Stimulated activated CD4-positive, alpha-beta T cell treated with anti-CD3 and anti-CD28 coated beads, Interleukin-2, amount 100 ng/mL, for 24 hours (primary cell): ENCODE results near the gene ESPNL.

ENCODE experiments used
- DNase-seq, 2 donors: peaks; one replicate each; pipeline ENCODE4 v3.0.0-alpha.2; 2020

Gene ESPNL

DNA sequence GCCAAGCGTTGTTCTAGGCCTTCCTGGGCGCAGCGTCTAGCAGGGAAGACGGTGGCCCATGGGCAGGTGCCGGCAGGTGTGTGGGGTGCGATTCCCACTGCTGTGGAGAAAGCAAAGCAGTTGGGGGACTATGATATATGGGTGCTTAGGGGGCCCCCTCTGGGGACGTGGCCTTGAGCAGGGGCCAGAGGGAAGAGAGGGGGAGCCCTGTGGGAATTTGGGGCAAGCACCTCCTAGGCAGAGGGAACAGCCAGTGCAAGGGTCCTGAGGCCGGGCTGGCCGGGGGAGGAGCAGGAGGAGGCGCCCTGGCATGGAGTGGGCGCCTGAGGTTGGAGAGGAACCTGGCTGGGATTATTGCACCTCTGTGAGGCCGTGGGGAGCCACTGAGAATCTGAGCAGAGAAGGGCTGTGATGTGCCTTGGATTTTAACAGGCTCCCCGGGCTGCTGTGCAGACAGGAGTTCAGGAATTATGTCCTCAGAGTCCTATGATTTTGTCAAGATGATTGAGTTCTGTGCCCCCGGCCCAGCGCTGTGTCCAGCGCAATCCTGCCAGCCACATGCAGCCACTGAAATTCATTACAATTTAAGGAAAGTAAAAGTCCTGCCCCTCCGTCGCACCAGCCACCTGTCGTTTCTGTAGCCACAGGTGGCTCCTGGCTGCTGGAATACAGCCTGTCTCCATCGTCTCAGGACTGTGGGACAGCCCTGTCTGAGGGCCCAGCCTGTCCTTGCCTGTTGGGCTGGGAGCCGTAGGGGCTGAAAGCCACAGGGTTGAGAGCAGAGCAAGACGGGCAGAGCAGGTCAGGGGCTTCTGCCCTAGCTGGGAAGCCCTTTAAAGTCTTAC, 29.2 kb downstream of the ESPNL start:
- DNase-seq, result no peak

DNA sequence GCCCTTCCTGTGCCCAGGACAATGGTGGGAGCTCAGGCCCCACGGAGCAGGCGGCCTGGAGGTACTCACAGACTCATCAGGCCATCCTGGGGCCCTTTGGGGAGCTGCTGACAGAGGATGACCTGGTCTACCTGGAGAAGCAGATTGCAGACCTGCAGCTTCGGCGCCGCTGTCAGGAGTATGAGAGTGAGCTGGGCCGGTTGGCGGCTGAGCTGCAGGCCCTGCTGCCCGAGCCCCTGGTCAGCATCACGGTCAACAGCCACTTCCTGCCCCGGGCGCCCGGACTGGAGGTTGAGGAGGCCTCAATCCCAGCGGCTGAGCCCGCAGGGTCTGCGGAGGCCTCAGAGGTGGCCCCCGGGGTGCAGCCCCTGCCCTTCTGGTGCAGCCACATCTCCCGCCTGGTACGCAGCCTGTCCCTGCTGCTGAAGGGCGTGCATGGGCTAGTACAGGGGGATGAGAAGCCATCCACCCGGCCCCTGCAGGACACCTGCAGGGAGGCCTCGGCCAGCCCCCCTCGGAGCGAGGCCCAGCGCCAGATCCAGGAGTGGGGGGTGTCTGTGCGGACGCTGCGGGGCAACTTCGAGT, 30.1 kb downstream of the ESPNL start:
- DNase-seq, result no peak

DNA sequence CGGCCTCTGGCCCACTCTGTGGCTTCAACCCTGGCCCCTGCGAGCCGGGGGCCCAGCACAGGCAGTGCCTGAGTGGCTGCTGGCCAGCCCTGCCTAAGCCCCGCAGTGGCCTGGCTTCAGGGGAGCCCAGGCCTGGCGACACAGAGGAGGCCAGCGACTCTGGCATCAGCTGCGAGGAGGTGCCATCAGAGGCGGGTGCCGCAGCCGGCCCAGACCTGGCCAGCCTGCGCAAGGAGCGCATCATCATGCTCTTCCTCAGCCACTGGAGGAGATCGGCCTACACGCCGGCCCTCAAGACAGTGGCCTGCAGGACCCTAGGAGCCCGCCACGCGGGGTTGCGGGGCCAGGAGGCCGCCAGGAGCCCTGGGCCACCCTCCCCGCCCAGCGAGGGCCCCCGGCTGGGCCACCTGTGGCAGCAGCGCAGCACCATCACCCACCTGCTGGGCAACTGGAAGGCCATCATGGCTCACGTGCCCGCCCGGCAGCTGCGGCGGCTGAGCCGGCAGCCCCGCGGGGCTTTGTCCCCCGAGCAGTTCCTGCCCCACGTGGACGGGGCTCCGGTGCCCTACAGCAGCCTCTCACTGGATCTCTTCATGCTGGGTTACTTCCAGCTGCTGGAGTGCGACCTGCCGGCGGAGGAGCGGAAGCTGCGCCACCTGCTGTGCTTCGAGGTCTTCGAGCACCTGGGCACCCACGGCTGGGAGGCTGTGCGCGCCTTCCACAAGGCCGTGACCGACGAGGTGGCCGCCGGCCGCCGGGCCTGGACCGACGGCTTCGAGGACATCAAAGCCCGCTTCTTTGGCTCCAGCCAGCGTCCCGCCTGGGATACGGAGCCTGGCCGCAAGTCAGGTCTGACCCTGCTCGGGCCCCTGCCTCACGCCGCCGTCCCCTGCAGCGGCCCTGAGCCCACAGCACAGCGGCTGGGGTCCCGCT, 30.8 kb downstream of the ESPNL start:
- no peak for DNase-seq

DNA sequence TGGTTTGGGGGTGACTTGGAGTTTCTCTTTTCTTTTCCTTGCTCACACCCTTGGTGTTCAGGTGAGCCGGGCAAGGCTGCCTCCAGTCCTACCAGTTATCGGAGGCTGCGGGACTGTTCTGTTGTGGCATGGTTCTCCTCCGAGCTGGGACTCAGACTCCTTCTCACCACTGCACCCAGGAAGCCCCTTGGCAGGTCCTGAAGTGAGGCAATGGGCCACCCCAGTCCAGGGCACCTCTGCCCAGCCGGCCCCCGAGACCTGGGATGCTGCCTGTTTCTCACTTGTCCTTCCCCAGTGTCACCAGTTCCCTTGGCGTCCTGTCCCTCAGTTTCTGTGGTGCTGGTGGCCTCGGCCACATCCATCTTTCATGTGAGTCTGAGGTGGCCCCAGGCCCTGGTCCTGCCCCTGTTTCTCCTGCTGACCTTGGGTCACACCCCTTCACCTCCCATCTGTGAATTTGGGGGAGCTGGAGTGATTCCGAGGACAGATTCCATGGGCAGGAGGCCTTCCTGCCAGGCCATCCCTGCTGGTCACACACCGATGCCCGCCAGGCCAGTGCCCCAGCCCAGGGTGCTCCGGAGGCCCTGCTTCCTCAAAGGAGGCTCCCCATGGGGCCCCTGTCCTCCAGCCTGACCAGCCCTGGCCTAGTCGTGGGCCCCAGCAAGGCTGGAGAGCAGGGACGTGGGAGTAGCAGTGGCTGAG, 31.8 kb downstream of the ESPNL start:
- no peak for DNase-seq

DNA sequence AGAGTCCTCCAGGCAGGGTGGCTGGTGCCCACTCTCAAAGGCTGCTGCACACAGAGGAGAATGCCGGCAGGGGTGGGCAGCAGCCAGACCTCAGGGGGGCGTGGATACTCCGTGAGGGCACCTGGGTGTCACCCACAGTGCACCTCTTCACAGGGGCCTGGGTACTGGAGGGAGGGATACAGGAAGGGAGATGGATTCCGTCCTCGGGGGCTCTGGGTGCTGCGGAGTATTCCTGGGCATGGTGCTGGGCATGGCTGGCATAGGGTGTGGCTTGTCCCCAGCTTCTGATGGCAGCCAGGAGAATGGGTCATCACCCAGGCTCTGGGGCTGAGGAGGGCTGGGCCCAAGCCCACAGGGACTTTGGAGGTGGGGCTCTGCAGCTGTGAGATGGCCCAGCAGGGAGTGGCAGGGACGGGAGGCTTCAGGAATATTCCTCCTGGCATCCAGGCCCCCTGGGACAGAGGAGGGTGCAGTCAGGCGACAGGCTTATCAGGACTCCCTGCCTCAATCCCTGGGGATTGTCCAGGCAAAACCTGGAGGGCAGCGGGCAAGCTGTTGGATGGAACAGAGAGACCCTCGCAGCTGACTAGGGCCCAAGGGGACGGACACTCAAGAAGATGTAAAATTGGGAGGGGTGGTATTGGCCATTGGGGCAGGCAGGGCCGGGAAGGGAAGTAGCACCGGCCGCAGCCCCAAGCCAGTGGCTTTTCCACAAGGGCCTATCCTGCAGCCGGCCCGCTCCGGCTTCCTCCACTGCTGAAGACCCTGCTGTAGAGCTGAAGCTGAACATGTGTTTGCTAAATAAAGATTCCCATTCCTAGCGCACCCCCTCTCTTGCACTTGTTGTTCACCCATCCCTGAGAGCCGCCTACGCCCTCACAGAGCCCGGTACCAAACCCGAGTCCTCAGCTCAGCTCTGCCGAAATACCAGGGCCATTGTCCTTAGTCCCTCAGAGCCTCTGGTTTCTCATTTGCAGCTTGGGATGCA, 32.6 kb downstream of the ESPNL start:
- DNase-seq, result no peak

DNA sequence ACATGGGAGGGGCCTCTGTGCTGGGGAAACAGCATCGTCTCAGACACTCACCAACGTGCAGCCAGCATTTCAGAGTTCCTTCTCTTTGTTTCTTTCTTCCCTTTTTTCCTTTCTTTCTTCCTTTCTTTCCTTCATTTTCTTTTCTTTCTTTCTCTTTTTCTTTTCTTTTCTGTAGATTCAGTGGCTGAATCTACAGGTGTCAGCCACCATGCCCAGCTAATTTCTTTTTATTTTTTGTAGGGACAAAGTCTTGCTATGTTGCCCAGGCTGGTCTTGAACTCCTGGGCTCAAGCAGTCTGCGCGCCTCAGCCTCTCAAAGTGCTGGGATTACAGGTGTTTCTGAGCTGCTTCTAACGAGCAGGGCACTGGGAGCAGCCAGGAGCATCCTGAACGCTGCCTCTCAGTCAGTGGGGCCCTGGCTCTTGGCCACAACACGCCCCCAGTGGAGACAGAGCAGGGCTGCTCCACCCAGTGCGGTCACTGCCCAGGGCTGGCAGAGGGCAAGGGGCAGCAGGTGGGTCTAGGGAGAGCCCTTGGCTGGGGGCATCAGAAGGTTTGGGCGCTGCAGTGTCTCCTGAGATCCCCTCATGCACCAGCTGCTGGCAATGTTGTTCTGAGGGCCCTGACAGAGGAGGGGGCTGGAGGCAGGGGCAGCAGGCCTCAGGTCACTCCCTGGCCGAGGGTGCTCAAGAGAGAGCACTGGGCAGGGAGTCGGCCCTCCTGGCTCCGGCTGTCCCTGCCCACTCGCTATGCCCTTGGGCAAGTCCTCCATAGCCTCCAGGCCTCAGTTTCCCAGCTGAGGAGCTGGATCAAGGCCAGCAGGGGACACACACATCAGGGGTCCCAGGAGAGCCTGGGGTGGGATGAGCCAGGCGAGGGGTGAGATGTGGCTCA, 33.6 kb downstream of the ESPNL start:
- DNase-seq, result no peak

DNA sequence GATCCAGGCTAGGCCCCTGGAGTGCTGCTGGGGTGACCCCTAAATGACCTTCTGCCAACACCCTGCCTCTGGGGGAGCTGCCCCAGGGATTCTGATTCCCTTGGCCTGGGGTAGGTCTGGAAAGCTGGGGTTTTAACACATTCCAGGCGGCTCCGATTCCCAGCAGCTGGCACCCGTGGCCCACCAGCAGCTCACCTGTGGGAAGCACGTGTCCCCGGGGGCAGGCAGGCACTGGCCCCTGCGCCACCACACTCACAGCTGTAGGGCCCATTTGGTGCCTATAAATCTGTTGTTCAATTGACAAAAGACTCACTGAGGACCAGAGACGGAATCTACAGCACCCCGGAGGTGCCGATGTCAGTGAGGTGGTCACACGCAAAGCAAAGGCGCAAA, 34.2 kb downstream of the ESPNL start:
- DNase-seq, result no peak

DNA sequence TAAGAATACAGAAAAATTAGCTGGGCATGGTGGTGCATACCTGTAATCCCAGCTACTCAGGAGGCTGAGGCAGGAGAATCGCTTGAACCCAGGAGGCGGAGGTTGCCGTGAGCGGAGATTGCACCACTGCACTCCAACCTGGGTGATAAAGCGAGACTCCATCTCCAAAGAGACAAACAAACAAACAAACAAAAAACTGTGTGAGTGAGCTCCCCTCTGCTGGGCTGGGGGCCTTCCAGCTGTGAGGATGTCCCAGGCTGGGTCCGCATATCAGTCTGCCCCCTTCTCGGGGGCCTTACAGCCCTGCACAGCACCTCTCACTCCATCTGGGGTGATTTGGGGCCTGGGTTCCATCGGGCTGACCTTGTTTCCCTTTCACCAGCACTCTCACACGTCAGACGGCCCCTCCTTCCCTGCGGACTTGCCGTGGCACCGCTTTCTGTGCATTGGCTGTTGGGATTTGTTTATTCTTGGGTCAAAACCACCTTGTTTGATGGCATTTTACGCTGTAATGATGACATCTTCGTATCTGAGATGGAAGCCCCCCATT, 35.5 kb downstream of the ESPNL start:
- DNase-seq, result no peak

DNA sequence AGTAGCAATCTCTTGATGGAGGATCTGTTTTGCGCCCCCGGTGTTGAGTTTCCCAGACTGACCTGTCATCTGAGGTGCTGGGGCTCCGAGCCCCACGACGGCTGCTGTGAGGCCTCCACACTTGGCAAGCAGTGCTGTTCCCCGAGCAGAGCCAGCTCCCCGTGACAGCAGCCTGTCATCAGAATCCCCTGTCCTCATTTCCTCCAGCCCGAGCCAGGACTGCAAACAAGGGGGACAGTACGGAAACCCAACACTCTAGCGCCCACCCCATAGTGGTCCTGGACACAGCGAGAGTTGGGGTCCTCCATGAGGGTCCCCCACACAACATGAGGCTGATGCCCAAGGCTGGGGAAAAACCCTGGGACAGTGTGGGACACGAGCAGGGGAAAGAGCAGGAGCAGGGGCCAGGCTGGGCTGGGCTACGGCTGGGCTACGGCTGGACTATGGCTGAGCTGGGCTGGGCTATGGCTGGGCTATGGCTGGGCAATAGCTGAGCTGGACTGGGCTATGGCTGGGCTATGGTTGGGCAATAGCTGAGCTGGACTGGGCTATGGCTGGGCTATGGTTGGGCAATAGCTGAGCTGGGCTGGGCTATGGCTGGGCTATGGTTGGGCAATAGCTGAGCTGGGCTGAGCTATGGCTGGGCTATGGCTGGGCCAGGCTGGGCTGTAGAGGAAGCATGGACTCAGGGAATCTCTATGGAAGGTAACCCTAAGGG, 36.8 kb downstream of the ESPNL start:
- DNase-seq, result no peak

DNA sequence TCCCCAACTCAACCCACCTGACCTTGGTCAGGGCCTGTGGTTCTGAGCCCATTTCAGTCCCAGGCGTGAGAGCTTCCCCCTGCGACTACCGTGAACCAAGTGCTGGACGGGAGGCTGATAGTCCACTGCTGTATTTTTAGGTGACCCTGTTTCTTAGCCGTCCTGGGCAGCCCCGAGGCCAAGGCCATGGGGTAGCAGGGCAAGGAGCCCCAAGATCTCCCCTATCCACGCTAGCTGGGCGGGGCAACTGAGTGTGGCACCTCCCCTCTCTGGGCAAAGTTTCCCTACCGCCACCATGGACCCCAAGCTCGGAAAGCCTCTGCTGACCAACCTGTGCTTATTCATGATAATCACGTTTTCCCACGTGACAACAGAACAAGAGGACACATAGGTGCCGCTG, 37.7 kb downstream of the ESPNL start:
- no peak for DNase-seq

DNA sequence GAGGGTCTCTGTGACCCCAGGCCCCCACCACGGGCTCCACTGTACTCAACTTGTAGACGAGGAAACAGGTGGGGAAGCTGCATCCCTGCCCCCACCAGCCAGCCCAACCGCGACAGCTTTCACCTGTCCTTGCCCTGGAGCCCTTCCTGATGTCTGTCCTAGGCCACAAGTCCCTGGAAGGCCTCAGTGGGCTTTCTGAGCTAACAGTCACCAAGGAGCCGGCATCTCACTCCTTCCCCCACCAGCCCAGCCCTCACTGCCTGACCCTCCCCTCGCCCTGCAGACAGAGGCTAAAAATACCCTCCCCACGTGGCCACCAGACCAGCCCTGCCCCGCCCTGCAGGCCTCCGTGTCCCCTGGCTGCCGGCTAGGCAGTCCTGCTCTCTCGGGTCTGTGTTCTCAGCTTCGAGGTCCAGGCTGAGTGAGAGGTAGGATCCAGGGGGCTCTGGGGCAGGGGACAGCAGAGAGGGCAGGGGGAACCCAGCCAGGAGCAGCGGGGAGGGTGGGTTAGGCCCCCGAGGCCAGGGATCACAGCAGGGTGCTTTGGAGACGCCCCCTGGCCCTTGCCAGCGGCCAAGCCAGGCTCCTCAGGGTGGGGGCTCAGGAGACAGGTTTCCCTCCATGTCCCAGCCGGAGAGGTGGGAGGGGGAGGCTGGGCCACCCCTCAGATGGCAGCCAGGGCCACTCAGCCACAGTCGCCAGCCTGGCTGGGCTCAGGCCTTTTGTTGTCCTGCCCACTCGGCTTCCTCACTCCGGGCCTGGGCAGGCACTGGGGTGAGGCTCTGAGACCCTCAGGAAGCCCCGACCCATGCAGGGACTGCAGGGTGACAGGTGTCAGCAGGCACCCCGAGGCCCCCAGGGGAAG, 38.4 kb downstream of the ESPNL start, which contains the start of gene KLHL30:
TSS of gene KLHL30 (plus strand) at position 338 of the 865 bp plus-strand sequence. CDS start 2,087 bp downstream, outside the sequence.
- DNase-seq, result no peak

DNA sequence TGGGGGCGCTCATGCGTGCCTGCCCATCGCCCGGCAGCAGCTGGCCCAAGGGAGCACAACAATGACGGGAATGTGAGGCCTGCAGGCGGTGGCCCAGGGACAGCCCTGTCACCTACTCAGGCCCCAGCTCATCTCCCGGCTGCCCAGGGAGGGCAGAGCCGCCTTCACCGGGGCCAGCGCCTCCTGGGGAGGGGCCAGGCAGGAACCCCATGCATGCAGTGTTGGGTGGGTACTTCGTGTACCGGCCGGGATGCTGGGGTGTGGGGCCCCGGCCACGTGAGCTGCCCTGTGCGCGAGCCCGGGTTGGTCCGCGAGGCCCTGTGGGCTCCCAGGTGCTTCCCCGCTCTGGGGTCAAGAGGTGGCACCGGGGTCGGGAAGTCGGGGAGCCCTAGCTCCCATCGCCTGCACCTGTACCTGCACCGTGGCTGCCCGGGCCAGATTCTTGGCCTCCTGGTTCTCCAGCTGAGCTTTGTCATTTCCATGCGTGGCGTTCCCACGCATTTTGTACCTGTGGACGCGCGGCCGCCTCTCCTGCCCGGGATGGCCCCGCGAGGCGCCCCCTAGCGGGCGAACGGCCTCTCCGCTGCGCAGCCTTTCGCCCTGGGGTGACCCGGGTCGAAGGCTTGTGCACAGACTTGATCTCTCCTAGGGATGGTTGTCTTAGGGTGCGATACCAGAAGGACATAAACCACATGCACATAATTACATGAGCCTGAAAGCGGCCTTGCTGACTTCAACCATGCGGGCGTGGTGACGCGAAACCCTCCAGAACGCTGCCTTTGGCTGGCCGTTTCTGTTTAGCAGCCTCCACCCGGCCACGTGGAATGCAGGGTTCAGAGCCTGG, 39.3 kb downstream of the ESPNL start:
- DNase-seq, result peak; percentile 35 to 59

DNA sequence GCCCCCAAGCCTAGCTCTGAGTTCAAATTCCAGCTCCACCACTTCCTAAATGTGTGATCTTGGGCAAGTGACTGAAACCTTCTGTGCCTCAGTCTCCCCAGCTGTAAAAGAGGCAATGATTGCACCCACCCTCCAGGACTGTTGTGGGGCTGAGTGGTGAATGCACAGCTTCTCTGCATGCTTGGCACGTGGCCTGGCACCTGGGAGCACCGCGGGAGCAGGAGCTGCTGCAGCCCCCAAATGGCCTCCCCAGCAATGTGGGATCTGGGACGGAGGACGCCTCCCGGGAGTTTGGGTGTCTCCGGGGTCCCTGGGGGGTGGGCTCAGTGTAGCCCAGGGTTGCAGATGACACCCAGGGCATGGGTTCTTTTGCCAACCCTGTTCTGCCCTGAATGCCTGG, 39.9 kb downstream of the ESPNL start:
- no peak for DNase-seq

DNA sequence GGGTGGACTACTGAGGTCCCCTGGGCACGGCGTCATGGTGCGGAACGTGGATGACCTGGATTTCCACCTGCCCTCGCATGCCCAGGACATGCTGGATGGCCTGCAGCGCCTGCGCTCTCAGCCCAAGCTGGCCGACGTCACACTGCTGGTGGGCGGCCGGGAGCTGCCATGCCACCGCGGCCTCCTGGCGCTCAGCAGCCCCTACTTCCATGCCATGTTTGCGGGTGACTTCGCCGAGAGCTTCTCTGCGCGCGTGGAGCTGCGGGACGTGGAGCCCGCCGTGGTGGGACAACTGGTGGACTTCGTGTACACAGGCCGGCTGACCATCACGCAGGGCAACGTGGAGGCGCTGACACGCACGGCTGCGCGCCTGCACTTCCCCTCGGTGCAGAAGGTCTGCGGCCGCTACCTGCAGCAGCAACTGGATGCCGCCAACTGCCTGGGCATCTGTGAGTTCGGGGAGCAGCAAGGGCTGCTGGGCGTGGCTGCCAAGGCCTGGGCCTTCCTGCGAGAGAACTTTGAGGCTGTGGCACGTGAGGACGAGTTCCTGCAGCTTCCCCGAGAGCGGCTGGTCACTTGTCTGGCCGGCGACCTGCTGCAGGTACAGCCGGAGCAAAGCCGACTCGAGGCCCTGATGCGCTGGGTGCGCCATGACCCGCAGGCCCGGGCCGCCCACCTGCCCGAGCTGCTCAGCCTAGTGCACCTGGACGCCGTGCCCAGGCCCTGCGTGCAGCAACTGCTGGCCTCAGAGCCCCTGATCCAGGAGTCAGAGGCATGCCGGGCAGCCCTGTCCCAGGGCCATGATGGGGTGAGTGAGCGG, 40.8 kb downstream of the ESPNL start:
- DNase-seq, result no peak

DNA sequence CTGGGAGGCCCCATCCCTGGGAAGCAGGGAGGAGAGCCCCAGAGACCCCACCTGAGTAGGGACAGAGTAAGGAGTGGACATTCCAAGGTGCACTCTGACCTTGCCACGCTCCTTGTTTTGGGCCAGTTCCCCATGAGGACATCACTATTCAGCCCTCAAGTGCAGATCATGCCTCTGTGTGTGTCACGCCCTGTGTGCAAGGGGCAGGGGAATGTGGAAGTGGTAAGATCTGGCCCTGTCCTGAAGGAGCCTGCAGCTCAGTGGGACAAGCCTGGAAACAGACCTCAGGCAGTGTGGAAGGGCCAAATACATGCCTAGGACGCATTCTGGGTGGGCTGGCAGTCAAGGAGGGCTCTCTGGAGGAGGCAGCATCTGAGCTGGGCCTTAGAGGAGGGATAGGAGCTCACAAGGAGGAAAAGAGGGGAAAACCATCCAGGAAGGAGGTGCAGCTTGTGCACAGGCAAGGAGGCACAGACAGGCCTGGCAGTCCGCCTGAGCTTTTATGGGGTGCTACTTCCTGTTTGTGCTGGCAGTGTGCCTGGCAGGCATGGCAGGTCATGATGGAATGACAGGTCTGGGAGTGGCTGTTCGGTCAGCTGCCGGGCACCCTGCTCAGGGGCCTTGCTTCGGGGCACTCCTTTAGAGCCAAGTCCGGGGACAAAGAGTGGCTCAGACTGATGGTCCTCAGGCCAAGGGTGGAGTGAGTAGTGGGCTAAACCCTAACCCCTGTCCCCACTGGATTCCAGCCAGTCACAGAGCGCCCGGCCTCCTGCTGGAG, 41.6 kb downstream of the ESPNL start:
- no peak for DNase-seq
